NCI-H2171 treated with DMSO at 0.1 percent for 48 hours (cell line): ENCODE measurements around the gene MAGEA9.
A peak's percentile ranks its signal among the peaks of the same experiment; 100 is the strongest.
"Not testable (repeated sequence)": the region's sequence is repeated elsewhere in the genome, so short reads cannot be mapped to it uniquely, and the experiment has no call there.

ENCODE experiments used
- DNase-seq: peaks from one replicate; lab custom pipeline; 2025; lab: John Stamatoyannopoulos, UW

MAGEA9 gene

GRCh38 chrX:149807747-149808458 lies 26.2 kb downstream of the MAGEA9 start:
- no peak for DNase-seq

GRCh38 chrX:149818652-149819051 lies 36.9 kb downstream of the MAGEA9 start:
- no peak for DNase-seq

- no peak for DNase-seq
Measured at GRCh38 chrX:149819371-149819770, 37.6 kb downstream of the MAGEA9 start.

DNA sequence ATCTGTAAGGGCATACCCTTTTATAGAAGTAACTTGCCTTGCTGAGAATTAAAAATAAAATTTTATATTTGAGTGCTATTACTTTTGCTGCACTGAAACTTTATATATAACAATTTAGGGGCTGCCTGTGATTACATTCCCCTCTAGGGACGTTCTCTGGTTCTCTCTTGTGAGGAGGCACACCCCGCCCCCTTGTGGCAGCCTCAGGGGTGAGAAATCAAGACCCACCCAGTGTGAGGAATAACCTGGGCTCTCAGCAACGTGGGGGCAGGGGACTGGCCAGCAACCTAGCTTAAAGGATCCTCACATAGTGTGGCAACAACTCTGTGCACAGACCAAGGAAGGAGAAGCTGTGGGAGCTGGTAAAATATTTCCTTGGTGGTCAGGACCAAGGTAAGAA lies 43.7 kb downstream of the MAGEA9 start:
- DNase-seq = peak; percentile 26

GRCh38 chrX:149827254-149827653 lies 45.5 kb downstream of the MAGEA9 start:
- no peak for DNase-seq

- no peak for DNase-seq
Measured at GRCh38 chrX:149829751-149830191, 48.0 kb downstream of the MAGEA9 start.

- DNase-seq = no peak
Measured at GRCh38 chrX:149830192-149830873, 48.6 kb downstream of the MAGEA9 start.

GRCh38 chrX:149831473-149831872 lies 49.7 kb downstream of the MAGEA9 start:
- DNase-seq = no peak

DNA sequence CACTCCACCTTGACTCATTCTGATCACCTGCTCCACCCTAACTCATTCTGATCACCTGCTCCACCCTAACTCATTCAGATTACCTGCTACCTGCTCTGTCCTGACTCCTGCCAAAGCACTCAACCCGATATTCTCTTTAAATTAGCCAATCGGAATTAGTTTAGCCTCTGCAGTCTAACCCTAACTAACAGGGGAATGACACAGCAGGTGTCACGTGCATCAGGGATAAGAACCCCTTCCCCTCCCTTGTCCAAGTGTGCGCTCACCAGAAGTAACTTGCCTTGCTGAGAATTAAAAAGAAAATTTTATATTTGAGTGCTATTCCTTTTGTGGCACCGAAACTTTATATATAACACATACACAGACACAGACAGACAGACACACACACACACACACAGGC lies 55.0 kb downstream of the MAGEA9 start:
- DNase-seq = not testable (repeated sequence)

GRCh38 chrX:149837167-149837566 lies 55.4 kb downstream of the MAGEA9 start:
- DNase-seq = no peak
